Prostate gland (tissue), 2 donors: ENCODE measurements around the gene USF1.

Experiments
- CTCF ChIP-seq, 4 experiments: fragments of 200-600 bp in 2 of 4; fragments of 450-650 bp in 2 of 4; sonication (generic) in 2 of 4; IDR thresholded peaks; 1 replicate in 3 of 4; 2 replicates in 1 of 4; pipeline ENCODE4 v1.5.1; 2016 to 2019; ENCODE audit warnings: antibody characterized with exemption in 4 of 4, mild to moderate bottlenecking in 2 of 4, moderate library complexity in 2 of 4
- POLR2A ChIP-seq: fragments of 450-650 bp; IDR thresholded peaks from one replicate; pipeline ENCODE4 v1.6.1; 2016; ENCODE audit warnings: antibody characterized with exemption, mild to moderate bottlenecking
- POLR2AphosphoS5 ChIP-seq: sonication (generic); formaldehyde crosslinking; IDR thresholded peaks from one replicate; pipeline ENCODE4 v1.6.1; 2017; ENCODE audit warnings: antibody characterized with exemption

- no peak for TF ChIP-seq CTCF (IDR thresholded peaks at IDR 0.05)
- no peak for TF ChIP-seq POLR2A
- no peak for TF ChIP-seq POLR2AphosphoS5
Measured at GRCh38 chr1:160999376-160999775, 46.4 kb downstream of the USF1 start.
